ENCODE results near the gene MDN1.

DNA sequence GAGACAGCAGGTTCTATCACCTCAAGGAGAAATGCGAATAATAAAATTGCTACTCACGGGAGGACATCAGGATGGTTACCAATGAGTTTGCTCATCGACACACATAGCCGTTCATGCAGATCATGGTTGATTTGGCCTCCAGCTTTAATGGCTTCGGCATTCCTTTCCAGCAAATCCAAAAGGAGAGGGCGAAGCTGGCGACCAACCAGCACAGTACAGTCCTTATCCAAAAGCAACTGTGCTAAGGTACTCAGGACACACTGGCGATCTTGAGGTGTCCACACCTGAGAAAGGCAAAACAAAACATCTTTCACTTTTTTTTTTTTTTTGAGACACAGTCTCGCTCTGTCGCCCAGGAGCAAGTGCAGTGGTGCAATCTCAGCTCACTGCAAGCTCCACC is 16.3 kb downstream of the MDN1 start:
- TF ChIP-seq POLR2AphosphoS5 (IDR thresholded peaks at IDR 0.05), result no peak
- no peak for TF ChIP-seq CTCF (IDR thresholded peaks at IDR 0.05)
- TF ChIP-seq EP300 (IDR thresholded peaks at IDR 0.05), result no peak

Measured in esophagus muscularis mucosa (tissue), 4 donors.